Renal cortex interstitium (tissue), 11 donors: ENCODE measurements around the gene ARHGEF4. TPM values are rescaled to one million over a fixed set of nuclear protein-coding genes. Genes with fewer than 3 reads are reported as not detected.
A peak's percentile ranks its signal among the peaks of the same experiment; 100 is the strongest.
"Not testable (repeated sequence)": the region's sequence is repeated elsewhere in the genome, so short reads cannot be mapped to it uniquely, and the experiment has no call there.

ENCODE experiments used
- DNase-seq, 11 donors: peaks; one replicate each; pipeline ENCODE4 v3.0.0-alpha.2; 2013; ENCODE audit warnings: low read depth in 9 of 11, low spot score in 4 of 11; ENCODE audit errors: extremely low read depth in 1 of 11
- polyA plus RNA-seq, 3 donors: library from polyadenylated mRNA; unstranded; fragments of 120-200 nt; gene quantifications; one replicate each; pipeline ENCODE4 v1.2.1, GENCODE V29; 2013; ENCODE audit not compliant: insufficient read length in 3 of 3

ARHGEF4 gene
- polyA plus RNA-seq, 3 donors = 5.3 to 8.4 (median 8.3) TPM

DNA sequence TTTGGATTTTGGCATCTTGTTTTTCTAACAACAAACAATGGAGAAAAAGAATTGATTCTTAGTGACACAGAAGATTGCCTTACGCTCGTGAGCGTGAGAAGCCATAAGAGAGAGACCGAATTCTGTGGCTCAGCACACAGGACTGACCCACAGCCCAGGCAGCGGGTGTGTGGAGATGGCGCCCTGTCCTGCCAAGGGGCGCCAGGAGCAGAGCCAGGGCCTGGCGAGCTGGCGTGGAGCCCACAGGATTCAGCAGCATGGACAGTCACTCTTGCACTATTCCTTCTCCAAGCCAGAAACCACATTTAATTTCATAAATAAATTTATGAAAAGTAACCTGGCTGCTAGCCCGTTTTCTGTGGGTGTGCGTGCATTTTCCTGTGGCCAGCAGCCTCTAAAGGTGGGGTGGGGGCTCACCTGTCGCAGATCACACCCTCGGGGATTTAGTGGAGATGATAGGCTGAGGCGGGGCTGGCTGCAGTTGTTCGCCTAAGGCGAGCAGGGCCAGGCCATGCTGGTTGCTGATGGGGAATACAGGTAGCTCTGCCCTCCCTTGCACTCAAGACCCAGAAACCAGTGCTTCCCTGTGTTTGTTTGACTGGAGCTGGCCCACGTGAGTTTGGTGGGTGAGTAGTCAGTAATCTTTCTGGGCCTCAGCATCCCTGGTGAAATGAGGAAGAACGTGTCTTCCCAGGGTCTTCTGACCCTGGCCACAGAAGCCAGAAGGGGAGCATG is 210.4 kb downstream of the ARHGEF4 start:
- no peak for DNase-seq

DNA sequence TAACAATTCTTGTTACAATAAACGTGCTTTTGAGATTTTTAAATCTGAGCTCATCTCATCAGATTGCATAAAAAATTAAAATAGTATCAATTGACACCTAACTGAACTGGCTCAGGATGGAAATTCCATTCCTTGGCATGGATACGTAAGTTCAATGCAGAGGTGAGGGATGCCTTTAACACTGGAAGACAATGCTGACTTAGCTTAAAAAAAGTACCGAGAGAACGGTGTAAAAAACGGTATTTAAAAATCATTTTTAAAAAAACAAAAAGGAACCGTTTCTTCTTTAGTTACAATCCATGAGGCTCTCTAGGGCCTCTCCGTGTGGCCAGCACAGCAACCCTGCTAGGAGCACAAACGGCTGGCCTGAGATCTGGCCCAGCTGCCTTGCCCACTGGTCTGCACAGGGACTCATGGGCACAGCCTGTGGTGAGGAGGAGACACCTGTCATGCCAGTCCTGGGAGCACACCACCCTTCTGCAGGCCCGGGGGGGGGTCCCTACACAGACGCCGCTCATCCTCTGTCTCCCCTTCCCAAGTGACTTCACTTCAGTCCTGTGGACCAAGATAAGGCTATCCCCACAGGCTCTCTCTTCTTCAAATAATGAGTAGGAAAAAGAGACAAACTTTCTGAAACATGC is 211.3 kb downstream of the ARHGEF4 start:
- DNase-seq = no peak

DNA sequence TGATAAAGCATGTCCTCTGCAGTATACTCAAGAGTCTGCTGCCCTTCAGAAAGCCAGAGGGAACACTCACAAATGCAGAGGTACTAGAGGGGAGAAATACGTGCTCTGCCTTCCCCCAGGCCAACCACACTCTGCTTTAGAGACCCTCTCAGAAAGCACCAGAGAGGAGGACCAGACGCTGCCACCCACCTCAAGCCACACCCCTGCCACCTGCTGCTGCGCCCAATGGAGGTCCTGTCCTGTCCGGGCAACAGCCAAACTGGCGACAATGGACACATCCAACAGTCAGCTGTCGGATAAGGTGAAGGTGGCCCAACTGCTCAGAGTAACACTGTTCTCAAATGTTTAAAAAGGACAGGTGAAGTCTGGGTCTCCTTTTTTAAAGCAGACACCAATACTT is 211.9 kb downstream of the ARHGEF4 start:
- no peak for DNase-seq

DNA sequence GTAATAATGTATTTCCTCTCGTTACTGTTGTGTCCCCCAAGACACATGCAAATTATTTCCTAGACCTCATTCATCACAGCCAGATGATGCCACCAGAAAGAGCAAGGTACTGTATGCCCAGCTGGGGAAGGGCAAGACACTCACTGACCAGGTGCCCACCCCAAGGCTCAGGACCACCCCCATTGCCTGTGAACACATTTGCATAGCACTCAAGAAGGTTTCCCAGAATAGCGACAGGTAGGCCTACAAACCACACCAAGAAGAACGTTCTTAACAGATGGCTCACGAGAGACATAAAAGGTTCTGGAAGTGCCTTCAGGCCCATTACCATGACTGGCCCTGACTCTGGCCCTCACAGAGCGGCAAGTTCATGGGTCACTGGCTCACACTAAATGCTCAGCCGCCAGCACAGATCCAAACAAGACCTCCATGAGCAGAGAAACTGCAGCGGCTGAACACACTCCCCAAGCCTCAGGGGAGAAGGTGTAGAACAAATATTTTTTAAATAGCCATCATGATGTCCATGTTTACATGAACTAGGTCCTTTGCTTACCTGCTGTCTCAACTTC is 212.5 kb downstream of the ARHGEF4 start:
- DNase-seq = no peak

DNA sequence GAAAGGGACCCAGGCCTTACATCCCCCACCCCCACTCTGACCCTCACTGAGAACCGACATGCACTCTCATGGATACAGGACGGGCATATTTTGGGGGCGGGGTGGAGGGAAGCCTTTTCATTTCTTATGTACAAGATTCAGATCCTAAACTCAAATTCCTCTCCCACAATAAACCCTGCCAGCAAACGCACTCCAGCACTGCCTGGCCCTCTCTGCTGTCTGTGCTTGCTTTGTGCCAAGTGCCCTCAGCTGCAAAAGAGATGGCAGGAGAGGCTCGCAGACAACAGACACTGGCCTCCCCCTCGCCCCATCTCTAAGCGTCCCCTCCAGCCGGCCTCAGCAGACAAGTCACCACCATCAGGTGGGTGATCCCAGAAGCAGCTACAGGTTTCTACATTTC is 214.2 kb downstream of the ARHGEF4 start:
- no peak for DNase-seq

DNA sequence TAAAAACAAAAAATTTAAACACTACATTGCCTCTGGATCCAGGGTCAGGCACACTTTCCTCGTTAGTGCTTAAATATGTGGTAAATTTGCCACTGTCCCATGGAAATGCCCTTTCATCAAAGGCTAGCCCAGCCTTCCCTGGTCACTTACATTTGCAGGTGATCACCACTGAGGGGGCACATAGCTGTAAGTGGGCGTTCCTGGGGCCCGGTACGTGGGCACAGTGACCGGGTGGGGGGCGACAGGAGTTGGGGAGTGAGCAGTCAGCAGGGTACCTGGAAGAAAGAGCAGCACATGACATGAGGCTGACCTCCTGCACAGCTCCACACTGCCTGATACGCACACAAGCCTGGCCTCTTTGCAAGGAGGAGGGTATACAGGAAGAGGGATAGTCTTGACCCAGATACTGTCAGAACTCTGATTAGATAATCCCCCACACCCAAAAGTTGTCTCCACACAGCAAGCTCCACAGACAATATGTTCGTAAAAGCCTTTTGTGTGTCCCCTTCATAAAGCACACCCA is 216.1 kb downstream of the ARHGEF4 start:
- DNase-seq = no peak

DNA sequence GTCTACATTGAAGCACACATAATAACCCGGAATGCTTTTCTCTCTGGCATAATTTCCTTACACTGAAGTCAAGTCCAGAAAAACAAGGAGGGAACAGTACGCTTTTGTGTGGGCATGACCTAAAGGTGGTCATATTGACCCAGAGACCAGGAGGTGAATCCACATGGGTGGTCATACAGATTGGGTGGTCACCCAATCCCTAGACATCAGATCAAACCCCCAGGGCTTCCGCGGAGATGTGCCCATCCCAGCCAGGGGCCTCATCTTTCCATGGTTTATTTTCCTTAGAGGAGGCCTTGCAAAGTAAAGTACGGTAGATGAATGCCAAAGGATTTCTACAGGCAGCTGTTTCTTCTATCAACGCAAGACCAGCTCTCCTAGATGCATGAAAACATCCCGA is 217.8 kb downstream of the ARHGEF4 start:
- no peak for DNase-seq

DNA sequence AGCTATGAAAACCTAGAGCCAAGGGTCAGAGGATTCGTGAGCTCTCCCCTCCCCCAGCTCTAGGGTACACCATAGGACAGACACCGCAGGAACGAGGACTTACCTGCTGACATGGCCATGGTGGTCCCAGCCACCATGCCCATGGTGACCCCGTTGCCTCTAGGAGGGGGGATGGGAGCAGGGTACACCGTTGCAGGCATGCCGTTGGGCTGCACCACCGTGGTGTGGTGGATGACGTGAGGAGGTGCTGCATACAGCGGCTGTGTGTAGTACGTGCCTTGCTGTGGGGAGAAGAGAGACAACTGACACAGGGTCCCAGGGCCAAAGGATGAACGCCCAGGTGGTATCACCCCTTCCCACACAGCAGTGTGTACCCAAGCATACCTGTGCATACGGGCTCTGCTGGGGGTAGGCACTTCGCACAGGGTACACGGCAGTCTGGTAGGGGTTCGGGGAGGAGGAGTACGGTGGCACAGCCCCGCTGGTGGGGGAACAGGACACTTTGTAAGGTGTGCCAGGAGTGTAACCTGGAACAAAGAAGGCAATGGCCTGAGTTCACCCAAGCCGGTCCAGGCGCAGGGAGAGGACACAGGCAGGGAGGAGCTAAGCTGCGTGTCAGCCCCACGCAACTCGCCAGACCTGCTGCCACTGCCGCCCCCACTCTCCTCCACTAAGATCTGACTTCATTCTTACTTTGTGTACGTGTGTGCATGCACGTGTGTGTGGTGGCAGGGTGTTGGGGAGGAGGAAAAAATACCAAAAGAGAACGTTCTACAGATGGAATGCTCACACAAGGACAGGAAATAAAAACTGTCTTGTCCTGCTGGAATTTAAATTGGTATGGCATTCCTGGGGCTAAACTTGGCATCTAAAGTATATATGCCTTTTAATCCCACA is 218.7 kb downstream of the ARHGEF4 start:
- no peak for DNase-seq

DNA sequence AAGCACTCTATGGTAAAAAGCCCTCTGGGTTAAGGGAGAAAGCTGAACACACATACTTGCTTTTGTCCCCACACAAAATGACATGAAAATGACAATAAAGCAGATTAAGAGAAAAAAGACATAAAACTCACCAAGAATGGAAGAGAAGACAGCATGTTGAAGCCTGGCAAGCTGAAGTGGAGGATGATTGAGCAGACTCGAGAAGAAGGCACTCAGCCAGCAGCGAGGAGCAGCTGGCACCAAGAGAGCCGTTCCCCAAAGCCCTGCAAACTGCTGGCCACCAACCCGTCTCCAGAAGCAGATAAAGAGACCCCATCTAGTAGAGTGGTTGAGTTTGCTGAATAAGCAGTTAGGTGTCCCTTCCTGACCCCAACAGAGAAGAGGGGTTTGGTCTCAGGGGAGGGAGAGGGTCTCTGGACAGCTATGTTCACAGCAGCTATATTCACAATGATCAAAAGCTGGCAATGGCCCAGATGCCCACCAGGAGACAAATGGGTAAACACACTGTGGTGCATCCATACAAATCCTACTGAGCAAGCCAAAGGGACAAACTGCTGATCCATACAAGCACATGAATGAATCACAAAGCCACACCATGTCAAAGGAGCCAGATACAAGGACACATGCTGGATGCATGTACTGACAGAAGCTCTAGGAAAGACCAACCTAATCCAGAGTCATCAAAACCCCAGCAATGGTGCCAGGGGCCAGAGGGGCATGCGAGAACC is 219.7 kb downstream of the ARHGEF4 start:
- DNase-seq = no peak

DNA sequence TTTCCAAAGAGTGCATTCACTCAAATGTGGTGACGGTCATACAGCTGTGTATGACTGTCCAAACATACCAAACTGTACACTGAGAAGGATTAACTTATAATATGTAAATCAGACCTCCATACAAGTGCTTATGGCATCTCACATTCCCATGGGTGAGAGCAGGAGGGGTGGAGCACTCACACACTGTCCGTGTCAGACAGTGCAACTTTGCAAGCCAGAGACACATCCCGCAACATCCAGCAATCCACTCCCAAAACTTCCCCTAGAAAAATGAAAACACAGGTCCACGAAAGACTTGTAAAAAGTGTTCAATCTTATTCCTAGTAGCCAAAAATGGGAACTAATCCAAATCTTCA is 220.2 kb downstream of the ARHGEF4 start:
- DNase-seq = no peak

DNA sequence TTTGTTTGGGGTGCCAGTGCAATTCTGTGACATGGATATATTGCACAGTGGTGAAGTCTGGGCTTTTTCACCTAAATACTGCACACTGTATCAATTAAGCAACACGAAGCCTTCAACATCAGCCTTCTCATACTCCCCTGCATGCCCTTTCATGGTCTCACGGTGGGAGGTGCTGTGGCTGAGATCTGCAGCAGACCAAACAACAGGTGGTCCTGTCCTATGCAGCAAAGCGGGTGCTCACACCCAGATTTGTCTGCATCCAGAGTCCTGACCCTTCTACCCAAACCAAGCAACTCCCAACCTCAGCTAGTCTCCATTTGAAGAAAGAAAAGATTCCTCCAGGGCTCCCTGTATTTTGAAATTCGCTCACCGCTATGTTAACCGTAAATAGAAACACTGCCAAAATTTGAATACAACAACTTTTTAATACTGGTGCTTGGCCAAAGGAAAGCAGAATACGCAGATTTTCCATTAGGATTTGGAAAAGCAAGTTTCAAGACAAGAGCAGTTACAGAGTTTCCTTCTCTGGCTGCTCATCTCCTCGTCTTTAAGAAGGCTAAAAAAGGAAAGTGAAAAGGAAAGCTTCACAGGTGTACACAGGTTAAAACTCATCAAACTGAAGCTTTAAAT is 221.6 kb downstream of the ARHGEF4 start:
- DNase-seq = no peak

DNA sequence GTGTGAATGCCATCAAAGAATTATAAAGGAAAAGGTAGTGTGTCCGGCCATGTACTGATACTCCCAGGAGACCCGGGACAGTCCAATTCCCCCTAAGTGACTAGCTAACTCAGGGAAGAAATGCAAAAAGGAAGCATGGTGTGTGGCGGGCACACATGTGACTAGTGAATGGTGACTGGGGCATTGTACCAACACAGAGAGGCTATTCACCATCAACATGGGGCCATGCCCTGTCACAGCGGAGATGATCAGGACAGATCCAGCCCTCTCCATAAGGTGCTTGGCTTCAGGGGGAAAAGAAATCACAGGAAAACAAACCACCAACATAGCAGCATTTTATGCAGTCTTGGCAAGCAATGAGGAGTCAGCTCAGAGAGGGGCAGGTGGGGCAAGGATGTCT is 222.2 kb downstream of the ARHGEF4 start:
- DNase-seq = no peak

DNA sequence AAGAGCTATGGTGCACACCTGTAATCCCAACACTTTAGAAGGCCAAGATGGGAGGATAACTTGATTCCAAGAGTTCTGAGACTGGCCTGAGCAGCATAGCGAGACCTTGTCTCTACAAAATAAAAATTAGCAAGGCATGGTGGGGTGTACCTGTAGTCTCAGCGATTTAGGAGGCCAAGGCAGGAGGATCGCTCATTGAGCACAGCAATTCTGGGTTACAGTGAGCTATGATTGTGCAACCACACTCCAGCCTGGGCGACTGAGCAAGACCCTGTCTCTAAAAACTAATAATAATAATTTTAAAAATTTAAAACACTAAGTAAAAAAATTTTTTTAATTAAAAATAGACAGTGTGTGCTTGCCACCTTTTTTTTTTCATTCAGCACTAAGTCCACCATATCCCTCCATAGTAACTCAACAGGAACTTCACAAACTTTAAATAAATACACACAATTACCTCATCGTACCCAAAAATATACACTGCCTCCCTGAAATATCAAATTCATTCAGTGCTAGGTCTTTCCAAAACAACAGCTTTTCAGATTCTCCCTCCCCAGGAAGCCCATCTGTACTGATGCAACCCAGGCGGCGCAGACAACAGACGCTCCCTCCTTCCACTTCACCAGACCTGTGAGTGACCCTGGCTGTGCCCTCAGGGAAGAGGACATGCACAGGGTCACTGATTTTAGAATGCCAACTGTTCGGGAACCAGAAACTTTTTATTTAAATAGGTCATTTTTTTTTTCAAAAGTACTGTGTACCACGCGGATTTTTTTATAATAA is 227.0 kb downstream of the ARHGEF4 start:
- no peak for DNase-seq

DNA sequence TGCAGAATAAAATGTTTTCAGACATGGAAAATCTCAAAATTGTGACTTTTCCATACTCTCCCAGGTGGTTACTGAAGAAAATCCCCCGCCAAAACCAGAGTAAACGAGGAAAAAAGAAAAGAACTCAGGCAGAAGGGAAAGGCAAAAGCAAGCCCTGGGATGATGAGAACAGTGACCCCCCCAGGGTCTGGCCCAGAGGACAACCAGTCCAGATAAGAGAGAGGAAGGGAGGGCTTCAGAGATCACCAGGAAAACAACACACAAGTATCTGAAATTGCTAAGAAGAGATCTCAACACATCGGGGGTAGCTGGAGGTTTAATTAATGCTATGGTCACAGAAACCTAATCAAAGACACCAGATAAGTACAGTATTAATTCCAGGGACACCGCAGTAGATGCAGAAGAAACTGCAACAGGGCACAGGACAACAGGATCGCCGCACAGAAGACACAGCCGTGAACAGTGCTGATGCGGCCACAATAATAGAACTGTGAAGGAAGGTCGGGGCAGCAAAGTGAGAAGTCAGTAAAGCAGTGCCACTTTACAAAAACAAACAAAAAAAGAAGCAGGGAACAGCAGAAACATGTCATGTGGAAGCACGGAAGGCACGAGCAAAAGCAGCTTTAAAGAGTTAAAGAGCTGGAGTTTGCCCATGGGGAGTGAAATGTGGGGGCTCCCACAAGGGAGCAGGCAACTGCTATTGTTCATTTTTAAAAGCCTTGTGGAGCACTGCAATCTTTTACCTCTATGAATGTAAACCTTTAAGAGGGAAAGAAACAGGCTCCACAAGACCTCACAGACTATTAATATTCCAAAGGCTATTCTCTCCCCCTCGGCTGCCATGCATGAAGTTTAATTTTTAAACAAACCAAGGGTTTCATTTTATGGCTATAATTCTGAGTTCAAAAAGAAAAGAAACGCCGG is 228.1 kb downstream of the ARHGEF4 start:
- peak in 1 of 11 donors; percentile 33 for DNase-seq

DNA sequence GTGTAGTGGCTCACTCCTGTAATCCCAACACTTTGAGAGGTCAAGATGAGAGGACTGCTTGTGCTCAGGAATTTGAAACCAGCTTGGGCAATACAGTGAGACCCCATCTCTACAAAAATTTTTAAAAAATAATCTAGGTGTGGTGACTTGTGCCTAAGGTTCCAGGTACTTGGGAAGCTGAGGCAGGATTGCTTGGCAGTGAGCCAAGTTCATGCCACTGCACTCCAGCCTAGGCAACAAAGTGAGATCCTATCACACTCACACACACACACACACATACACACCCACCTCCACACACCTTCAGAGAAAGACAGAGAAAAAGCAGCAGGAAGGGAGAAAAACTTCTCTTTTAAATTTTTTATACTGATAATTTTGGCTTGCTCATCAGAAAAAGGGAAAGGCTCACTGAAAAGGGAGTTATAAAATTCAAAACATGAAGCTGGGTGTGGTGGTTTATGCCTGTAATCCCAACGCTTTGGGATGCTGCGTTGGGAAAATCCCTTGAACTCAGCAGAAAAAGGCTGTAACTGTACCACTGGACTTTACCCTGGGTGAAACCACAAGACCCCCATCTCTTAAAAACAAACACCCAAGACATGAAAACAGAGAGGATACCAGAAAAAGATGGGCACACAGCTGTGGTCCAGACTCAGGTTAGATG is 230.9 kb downstream of the ARHGEF4 start:
- DNase-seq = no peak

DNA sequence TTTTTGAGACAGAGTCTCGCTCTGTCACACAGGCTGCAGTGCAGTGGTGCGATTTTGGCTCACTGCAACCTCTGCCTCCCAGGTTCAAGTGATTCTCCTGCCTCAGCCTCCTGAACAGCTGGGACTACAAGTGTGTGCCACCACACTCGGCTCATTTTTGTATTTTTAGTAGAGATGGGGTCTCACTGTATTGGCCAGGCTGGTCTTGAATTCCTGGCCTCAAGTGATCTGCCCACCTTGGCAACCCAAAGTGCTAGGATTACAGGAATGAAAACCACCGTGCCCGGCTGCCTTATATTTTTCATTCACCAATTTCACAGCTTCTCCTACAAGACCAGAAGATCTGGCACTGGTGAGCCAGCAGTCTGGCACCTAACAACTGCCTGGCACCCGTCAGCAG is 231.5 kb downstream of the ARHGEF4 start:
- not testable (repeated sequence) for DNase-seq
